H1 (cell line): ENCODE data around the gene PGP. TPM values are rescaled to one million over a fixed set of nuclear protein-coding genes. Genes with fewer than 3 reads are reported as not detected.

Source experiments
- CTCF ChIA-PET: fragments of 300-600 bp; sonication (Branson Sonifier 250); formaldehyde crosslinking; loops from one replicate; lab custom pipeline; 2021; ENCODE audit not compliant: partially characterized antibody; lab: Charles Lee
- POLR2A ChIA-PET: fragments of 300-600 bp; sonication (Branson Sonifier 250); formaldehyde crosslinking; loops from one replicate; lab custom pipeline; 2021; ENCODE audit warnings: inconsistent platforms; ENCODE audit not compliant: partially characterized antibody; lab: Charles Lee
- DNase-seq, 2 experiments: peaks; one replicate each; pipeline versions ENCODE4 v3.0.0 to v3.0.0-alpha.2; 2010 to 2022; ENCODE audit warnings: low spot score in 2 of 2, low read depth in 1 of 2, mixed read lengths in 1 of 2
- FAIRE-seq: peaks from 2 replicates; lab custom pipeline; 2011; peaks lifted over from hg19 to GRCh38; lab: Jason Lieb, UNC
- H2AFZ ChIP-seq: 2 replicates; pipeline ENCODE4 v1.8.1; 2012; ENCODE audit warnings: low read length, inconsistent platforms
- H2AK5ac ChIP-seq: 2 replicates; pipeline ENCODE4 v1.6.1; 2013; ENCODE audit warnings: low read depth, low read length
- H2BK120ac ChIP-seq: replicated peaks from 2 replicates; pipeline ENCODE3; 2013; ENCODE audit warnings: low read depth, low read length, inconsistent platforms
- H2BK12ac ChIP-seq: 2 replicates; pipeline ENCODE4 v1.6.1; 2013; ENCODE audit warnings: low read depth, low read length
- H2BK15ac ChIP-seq: 2 replicates; pipeline ENCODE4 v1.6.1; 2013; ENCODE audit warnings: low read length
- H2BK20ac ChIP-seq: 2 replicates; pipeline ENCODE4 v1.6.1; 2013; ENCODE audit warnings: low read length
- H2BK5ac ChIP-seq: 2 replicates; pipeline ENCODE4 v1.6.1; 2013; ENCODE audit warnings: low read depth, low read length
- H3K14ac ChIP-seq: 2 replicates; pipeline ENCODE4 v1.6.1; 2013; ENCODE audit warnings: inconsistent platforms; ENCODE audit not compliant: insufficient read length
- H3K18ac ChIP-seq: 2 replicates; pipeline ENCODE4 v1.6.1; 2013; ENCODE audit warnings: low read length; ENCODE audit errors: extremely low read depth
- H3K23ac ChIP-seq: 2 replicates; pipeline ENCODE4 v1.6.1; 2013; ENCODE audit warnings: inconsistent platforms; ENCODE audit not compliant: insufficient read length
- H3K23me2 ChIP-seq: 2 replicates; pipeline ENCODE4 v1.6.1; 2013; ENCODE audit warnings: low read depth, low read length
- H3K27ac ChIP-seq: 2 replicates; pipeline ENCODE4 v1.6.1; 2011; ENCODE audit warnings: low read depth, low read length, inconsistent platforms
- H3K27me3 ChIP-seq, 4 experiments: replicated peaks in 1 of 4; 1 replicate in 1 of 4; 2 replicates in 3 of 4; pipeline versions ENCODE4 v1.6.1 to v1.8.1; 2011 to 2013; ENCODE audit warnings: low read length in 3 of 4, mild to moderate bottlenecking in 3 of 4, inconsistent platforms in 2 of 4, mixed read lengths in 2 of 4, moderate library complexity in 1 of 4; ENCODE audit not compliant: control insufficient read depth in 3 of 4, insufficient read depth in 3 of 4; ENCODE audit errors: extremely low read depth in 1 of 4
- H3K36me3 ChIP-seq, 4 experiments: 2 replicates each; pipeline versions ENCODE4 v1.6.1 to v1.8.1; 2011 to 2013; ENCODE audit warnings: mild to moderate bottlenecking in 4 of 4, low read length in 3 of 4, moderate library complexity in 2 of 4, control low read depth in 1 of 4, inconsistent platforms in 1 of 4; ENCODE audit not compliant: insufficient read depth in 4 of 4, control insufficient read depth in 2 of 4
- H3K4ac ChIP-seq: replicated peaks from 2 replicates; pipeline ENCODE3; 2013; ENCODE audit warnings: low read length, low read depth, mixed read lengths, inconsistent platforms; ENCODE audit not compliant: insufficient read length
- H3K4me1 ChIP-seq, 4 experiments: replicated peaks in 1 of 4; 1 replicate in 1 of 4; 2 replicates in 3 of 4; pipeline versions ENCODE4 v1.6.1 to v1.8.1; 2011 to 2013; ENCODE audit warnings: low read length in 3 of 4, inconsistent platforms in 2 of 4, mixed read lengths in 1 of 4; ENCODE audit not compliant: insufficient read depth in 4 of 4, control insufficient read depth in 3 of 4
- H3K4me2 ChIP-seq, 2 experiments: 2 replicates each; pipeline versions ENCODE4 v1.6.1 to v1.8.1; 2011 to 2013; ENCODE audit warnings: low read depth in 2 of 2, low read length in 2 of 2, control low read depth in 1 of 2, inconsistent platforms in 1 of 2, mild to moderate bottlenecking in 1 of 2; ENCODE audit not compliant: insufficient read depth in 1 of 2
- H3K4me3 ChIP-seq, 4 experiments: fragments of 200-600, 300-600 bp in 1 of 4; sonication (generic), shearing (Covaris generic), sonication (Bioruptor Twin) in 1 of 4; 2 replicates each; pipeline versions ENCODE4 v1.5.1 to v1.8.1; 2011 to 2016; ENCODE audit warnings: low read length in 4 of 4, low read depth in 3 of 4, control low read depth in 2 of 4, inconsistent platforms in 2 of 4, mild to moderate bottlenecking in 2 of 4, mixed read lengths in 1 of 4, moderate library complexity in 1 of 4; ENCODE audit not compliant: insufficient read depth in 2 of 4; ENCODE audit errors: extremely low read depth in 1 of 4
- H3K56ac ChIP-seq: replicated peaks from 2 replicates; pipeline ENCODE3; 2013; ENCODE audit warnings: low read depth, mild to moderate bottlenecking, mixed read lengths, low read length, inconsistent platforms; ENCODE audit not compliant: insufficient read length
- H3K79me1 ChIP-seq: 2 replicates; pipeline ENCODE4 v1.6.1; 2013; ENCODE audit warnings: low read depth, low read length, control low read depth
- H3K79me2 ChIP-seq, 2 experiments: 2 replicates each; pipeline versions ENCODE4 v1.6.1 to v1.8.1; 2012 to 2013; ENCODE audit warnings: low read length in 2 of 2, mild to moderate bottlenecking in 2 of 2, inconsistent platforms in 1 of 2; ENCODE audit not compliant: insufficient read depth in 2 of 2, control insufficient read depth in 1 of 2
- H3K9ac ChIP-seq, 4 experiments: replicated peaks in 1 of 4; 1 replicate in 1 of 4; 2 replicates in 3 of 4; pipeline versions ENCODE4 v1.6.1 to v1.8.1; 2011 to 2013; ENCODE audit warnings: low read depth in 3 of 4, low read length in 3 of 4, control low read depth in 2 of 4, mild to moderate bottlenecking in 2 of 4, moderate library complexity in 2 of 4, inconsistent platforms in 1 of 4; ENCODE audit errors: extremely low read depth in 1 of 4
- H3K9me3 ChIP-seq, 2 experiments: 2 replicates each; pipeline versions ENCODE4 v1.6.1 to v1.8.1; 2012 to 2013; ENCODE audit warnings: mild to moderate bottlenecking in 2 of 2, moderate library complexity in 2 of 2, control low read depth in 1 of 2, inconsistent platforms in 1 of 2, low read depth in 1 of 2, low read length in 1 of 2, mixed read lengths in 1 of 2; ENCODE audit not compliant: insufficient read depth in 2 of 2
- H4K20me1 ChIP-seq, 2 experiments: replicated peaks in 1 of 2; 2 replicates each; pipeline versions ENCODE3 to v1.8.1; 2011 to 2013; ENCODE audit warnings: inconsistent platforms in 2 of 2, low read length in 2 of 2, mild to moderate bottlenecking in 1 of 2; ENCODE audit not compliant: insufficient read depth in 2 of 2, control insufficient read depth in 1 of 2
- H4K5ac ChIP-seq: 2 replicates; pipeline ENCODE4 v1.6.1; 2013; ENCODE audit warnings: low read length, low read depth, mixed read lengths, inconsistent platforms; ENCODE audit not compliant: insufficient read length
- H4K8ac ChIP-seq: 2 replicates; pipeline ENCODE4 v1.8.0; 2013; ENCODE audit warnings: mild to moderate bottlenecking, moderate library complexity, low read length, inconsistent platforms; ENCODE audit not compliant: insufficient read depth; ENCODE audit errors: extremely low read depth
- H4K91ac ChIP-seq: replicated peaks from 2 replicates; pipeline ENCODE3; 2013; ENCODE audit warnings: low read length, mixed read lengths, inconsistent platforms; ENCODE audit not compliant: insufficient read length
- WGBS, 2 experiments: shearing (Covaris generic) in 1 of 2; methylation state at CpG; one replicate each; pipeline versions ENCODE4 v1.1.6 to v1.1.7; 2013 to 2015; ENCODE audit warnings: low lambda C conversion rate in 2 of 2, mixed read lengths in 2 of 2, inconsistent platforms in 1 of 2, low coverage in 1 of 2, missing lambda C conversion rate in 1 of 2; ENCODE audit not compliant: insufficient replicate concordance in 2 of 2, insufficient coverage in 1 of 2, insufficient read length in 1 of 2; ENCODE audit errors: extremely low coverage in 1 of 2, missing lambda C conversion rate in 1 of 2; 5-methylcytosine and 5-hydroxymethylcytosine counted together
- polyA plus RNA-seq, 7 experiments: library from polyadenylated mRNA; depleted of rRNA in 3 of 7; stranded (reverse) in 5 of 7; unstranded in 2 of 7; fragments of >200 nt in 5 of 7; fragments of 200-250 nt in 2 of 7; gene quantifications; 1 replicate in 5 of 7; 2 replicates in 1 of 7; 4 replicates in 1 of 7; pipeline versions ENCODE4 v1.2.1 to v1.2.3, GENCODE V29; 2011 to 2013; ENCODE audit warnings: missing spikeins in 2 of 7, mixed read lengths in 2 of 7
- total RNA-seq: library from RNA; stranded (reverse); fragmentation: NEBNext Ultra II Directional; extraction: Animal tissue kit (Norgen Biotek cat#: 25700); gene quantifications from 2 replicates; pipeline ENCODE4 v1.2.1, GENCODE V29; 2021

PGP gene
- total and polyA plus RNA-seq, 2 of the 8 experiments (the other 6 are each of a cell fraction or from before 2014, with no cell fraction given) = 30.9 to 55.9 TPM

- H3K4me2 ChIP-seq = no peak overlapping the region
- H2BK5ac ChIP-seq = no peak overlapping the region
- no peak overlapping the region for H4K91ac ChIP-seq
- H4K5ac ChIP-seq = no peak overlapping the region
- H3K4me1 ChIP-seq = peaks cover 0 to 7% (median 2%) of the 10 kb centered on the region in 4 experiments; a peak in 4 of 7 replicates
- no peak overlapping the region for H2BK12ac ChIP-seq
- H2BK120ac ChIP-seq = no peak overlapping the region
- H4K8ac ChIP-seq = no peak overlapping the region
- H3K56ac ChIP-seq = no peak overlapping the region
- no peaks in the 10 kb centered on the region for H3K79me1 ChIP-seq
- H3K23ac ChIP-seq = no peak overlapping the region
- no peak overlapping the region for H2BK20ac ChIP-seq
- no peak overlapping the region for H2AFZ ChIP-seq
- no peak overlapping the region for H3K4ac ChIP-seq
- H3K27ac ChIP-seq = no peak overlapping the region
- H3K23me2 ChIP-seq = peaks cover 2% of the 10 kb centered on the region; the same call in 1 of the 2 replicates
- peaks cover 5 to 24% (median 10%) of the 10 kb centered on the region in 4 experiments; a peak in 7 of 8 replicates for H3K36me3 ChIP-seq
- POLR2A ChIA-PET = interaction anchor here (0.6 to 3.2 kb wide), 12 partner anchors 8 to 333 kb away, joined by 3 to 23 read pairs (median 4); partner anchors contain the start of genes ATP6V0C, DNASE1L2, ECI1 and RPS2
- no peak overlapping the region for H3K18ac ChIP-seq
- H3K4me3 ChIP-seq = no peak overlapping the region
- no peak overlapping the region for H2AK5ac ChIP-seq
- H2BK15ac ChIP-seq = no peak overlapping the region
- no peaks in the 10 kb centered on the region; a peak in 1 of 7 replicates for H3K27me3 ChIP-seq
- H4K20me1 ChIP-seq = peaks cover 0 to 12% of the 10 kb centered on the region in 2 experiments
- FAIRE-seq (no peak), DNase-seq (no peak)
- no peaks in the 10 kb centered on the region for H3K9me3 ChIP-seq
- H3K9ac ChIP-seq = no peak overlapping the region
- WGBS, 2 experiments = 95% methylated on average over 26 of the region's 43 CpGs; no CpG with 5 or more reads in 1 of the 2 experiments
- CTCF ChIA-PET = interaction anchor here (1.0 to 1.9 kb wide), 3 partner anchors 14 to 321 kb away, joined by 3 to 5 read pairs (median 4); no protein-coding TSS in a partner anchor
- no peaks in the 10 kb centered on the region for H3K79me2 ChIP-seq
- no peak overlapping the region for H3K14ac ChIP-seq
Measured at GRCh38 chr16:2180461-2180860, 34.2 kb downstream of the PGP start.
